Measurements from ENCODE around the gene CLINT1. TPM values are rescaled to one million over a fixed set of nuclear protein-coding genes. Genes with fewer than 3 reads are reported as not detected.

CLINT1 gene
- polyA plus RNA-seq, 2 of the 4 experiments (the other 2 are of a cell fraction), result 89.7 to 185 TPM

GRCh38 chr5:157808043-157808442 lies 50.9 kb downstream of the CLINT1 start:
- no peak overlapping the region for H3K4me3 ChIP-seq
- DNase-seq (ENCODE audit: low read depth in 1 of 2, low spot score in 1 of 2), result no peak
- 48% methylated on average over 2 of the region's 2 CpGs for WGBS (ENCODE audit: missing lambda C conversion rate)
- no peak overlapping the region for H3K4me2 ChIP-seq
- CTCF ChIA-PET, result interaction anchor here (0.9 to 2.1 kb wide), 4 partner anchors 12 to 188 kb away, joined by 3 to 9 read pairs (median 5); no protein-coding TSS in a partner anchor
- no peaks in the 10 kb centered on the region for H3K4me1 ChIP-seq
- no peak for TF ChIP-seq PHF8 (IDR thresholded peaks at IDR 0.05; ENCODE audit: borderline replicate concordance, low read depth)
- no peak for TF ChIP-seq CBX2 (IDR thresholded peaks at IDR 0.05; ENCODE audit: borderline replicate concordance, low read depth)
- TF ChIP-seq, protein P1, sequence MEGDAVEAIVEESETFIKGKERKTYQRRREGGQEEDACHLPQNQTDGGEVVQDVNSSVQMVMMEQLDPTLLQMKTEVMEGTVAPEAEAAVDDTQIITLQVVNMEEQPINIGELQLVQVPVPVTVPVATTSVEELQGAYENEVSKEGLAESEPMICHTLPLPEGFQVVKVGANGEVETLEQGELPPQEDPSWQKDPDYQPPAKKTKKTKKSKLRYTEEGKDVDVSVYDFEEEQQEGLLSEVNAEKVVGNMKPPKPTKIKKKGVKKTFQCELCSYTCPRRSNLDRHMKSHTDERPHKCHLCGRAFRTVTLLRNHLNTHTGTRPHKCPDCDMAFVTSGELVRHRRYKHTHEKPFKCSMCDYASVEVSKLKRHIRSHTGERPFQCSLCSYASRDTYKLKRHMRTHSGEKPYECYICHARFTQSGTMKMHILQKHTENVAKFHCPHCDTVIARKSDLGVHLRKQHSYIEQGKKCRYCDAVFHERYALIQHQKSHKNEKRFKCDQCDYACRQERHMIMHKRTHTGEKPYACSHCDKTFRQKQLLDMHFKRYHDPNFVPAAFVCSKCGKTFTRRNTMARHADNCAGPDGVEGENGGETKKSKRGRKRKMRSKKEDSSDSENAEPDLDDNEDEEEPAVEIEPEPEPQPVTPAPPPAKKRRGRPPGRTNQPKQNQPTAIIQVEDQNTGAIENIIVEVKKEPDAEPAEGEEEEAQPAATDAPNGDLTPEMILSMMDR (IDR thresholded peaks at IDR 0.05), result no peak
- no peak for TF ChIP-seq USF2 (IDR thresholded peaks at IDR 0.05)
- no peak for TF ChIP-seq RFX5 (IDR thresholded peaks at IDR 0.05)
- TF ChIP-seq POLR2AphosphoS2 (conservative IDR thresholded peaks at IDR 0.05; ENCODE audit: low read length), result no peak
- no peak for TF ChIP-seq MYC (IDR thresholded peaks at IDR 0.05; ENCODE audit: borderline replicate concordance, low read length)
- TF ChIP-seq REST (IDR thresholded peaks at IDR 0.05), result no peak
- TF ChIP-seq, protein P2, sequence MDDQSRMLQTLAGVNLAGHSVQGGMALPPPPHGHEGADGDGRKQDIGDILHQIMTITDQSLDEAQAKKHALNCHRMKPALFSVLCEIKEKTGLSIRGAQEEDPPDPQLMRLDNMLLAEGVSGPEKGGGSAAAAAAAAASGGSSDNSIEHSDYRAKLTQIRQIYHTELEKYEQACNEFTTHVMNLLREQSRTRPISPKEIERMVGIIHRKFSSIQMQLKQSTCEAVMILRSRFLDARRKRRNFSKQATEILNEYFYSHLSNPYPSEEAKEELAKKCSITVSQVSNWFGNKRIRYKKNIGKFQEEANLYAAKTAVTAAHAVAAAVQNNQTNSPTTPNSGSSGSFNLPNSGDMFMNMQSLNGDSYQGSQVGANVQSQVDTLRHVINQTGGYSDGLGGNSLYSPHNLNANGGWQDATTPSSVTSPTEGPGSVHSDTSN (IDR thresholded peaks at IDR 0.05), result no peak
- no peak for TF ChIP-seq EP300 (IDR thresholded peaks at IDR 0.05)
- H3K9me3 ChIP-seq, result no peaks in the 10 kb centered on the region
- no peak for ATAC-seq
- POLR2A ChIA-PET, result no interaction called here
- FAIRE-seq, result no peak
- no peak overlapping the region for H3K27ac ChIP-seq

DNA sequence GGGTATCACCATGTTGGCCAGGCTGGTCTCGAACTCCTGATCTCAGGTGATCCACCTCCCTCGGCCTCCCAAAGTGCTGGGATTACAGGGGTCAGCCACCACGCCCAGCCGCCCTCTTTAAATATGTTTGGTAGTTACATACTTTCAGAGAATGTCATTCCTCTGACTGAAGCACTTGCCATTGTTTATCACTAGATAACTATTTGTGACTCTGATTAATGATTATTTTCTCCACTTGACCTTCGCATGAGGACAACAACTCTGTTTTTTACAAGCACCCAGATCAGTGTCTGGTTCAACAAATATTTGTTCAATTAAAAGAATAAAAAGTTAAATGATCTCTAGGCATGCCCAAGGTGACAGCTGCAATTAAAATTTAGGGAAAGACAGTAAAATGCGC lies 56.2 kb downstream of the CLINT1 start:
- WGBS (ENCODE audit: missing lambda C conversion rate), result 90% methylated on average over 6 of the region's 6 CpGs
- Histone ChIP-seq H3K4me1 (0 out of 3 replicates have a peak, but pooled peaks cover 4% of the 10 kb centered on the region), H3K4me2 (no peak overlapping the region), H3K27ac (no peak overlapping the region), H3K4me3 (no peak overlapping the region), H3K9me3 (no peaks in the 10 kb centered on the region)
- DNase-seq (ENCODE audit: low read depth in 1 of 2, low spot score in 1 of 2) (peak in 1 of 2 experiments; percentile 18), ATAC-seq (no peak), FAIRE-seq (no peak)
- TF ChIP-seq HOXB5 (CRISPR knock-in tag; IDR thresholded peaks at IDR 0.05), result no peak
- TF ChIP-seq FOSL2 (IDR thresholded peaks at IDR 0.05), result no peak
- TF ChIP-seq FOSL2 (CRISPR knock-in tag; IDR thresholded peaks at IDR 0.05), result 0 out of 2 replicates have a peak, but pooled peaks have one; percentile 13
- POLR2A ChIA-PET, result no interaction called here
- CTCF ChIA-PET, result interaction anchor here (0.6 kb wide), 1 partner anchor 129 kb away, joined by 5 read pairs; no protein-coding TSS in a partner anchor

DNA sequence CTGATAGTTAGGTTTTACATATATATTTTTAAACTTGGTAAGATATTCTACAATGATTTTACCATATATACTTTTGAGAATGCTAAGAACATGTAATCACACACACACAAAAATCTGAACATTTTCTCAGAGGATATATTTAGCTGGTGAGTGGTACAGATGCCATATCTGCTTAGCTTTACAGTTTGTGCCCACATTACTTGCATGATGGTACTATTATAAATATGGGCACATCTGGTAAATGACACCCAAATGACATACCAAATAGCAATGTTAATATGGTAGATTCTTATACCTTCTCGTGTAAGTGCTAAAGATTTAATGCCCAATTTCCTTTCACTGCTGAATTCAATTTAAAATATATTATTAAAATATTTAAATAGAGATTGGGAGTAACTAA lies 58.8 kb downstream of the CLINT1 start:
- WGBS (ENCODE audit: missing lambda C conversion rate), result 86% methylated on average over 1 of the region's 1 CpG
- Histone ChIP-seq H3K4me3 (no peak overlapping the region), H3K4me2 (no peak overlapping the region), H3K27ac (no peak overlapping the region), H3K4me1 (0 out of 3 replicates have a peak, but pooled peaks cover 4% of the 10 kb centered on the region), H3K9me3 (no peaks in the 10 kb centered on the region)
- DNase-seq (ENCODE audit: low read depth in 1 of 2, low spot score in 1 of 2) (no peak), ATAC-seq (no peak), FAIRE-seq (peak; percentile 18)
- ChIA-PET POLR2A (no interaction called here), CTCF (no interaction called here)
- TF ChIP-seq ZSCAN20 (CRISPR knock-in tag; IDR thresholded peaks at IDR 0.05), result no peak
- no peak for TF ChIP-seq RARB (CRISPR knock-in tag; IDR thresholded peaks at IDR 0.05)
- TF ChIP-seq, protein P3, sequence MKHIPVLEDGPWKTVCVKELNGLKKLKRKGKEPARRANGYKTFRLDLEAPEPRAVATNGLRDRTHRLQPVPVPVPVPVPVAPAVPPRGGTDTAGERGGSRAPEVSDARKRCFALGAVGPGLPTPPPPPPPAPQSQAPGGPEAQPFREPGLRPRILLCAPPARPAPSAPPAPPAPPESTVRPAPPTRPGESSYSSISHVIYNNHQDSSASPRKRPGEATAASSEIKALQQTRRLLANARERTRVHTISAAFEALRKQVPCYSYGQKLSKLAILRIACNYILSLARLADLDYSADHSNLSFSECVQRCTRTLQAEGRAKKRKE (CRISPR knock-in tag; IDR thresholded peaks at IDR 0.05; ENCODE audit: low read depth), result no peak
- no peak for TF ChIP-seq E2F6 (IDR thresholded peaks at IDR 0.05; ENCODE audit: borderline replicate concordance, low read depth)
- no peak for TF ChIP-seq TP53 (CRISPR knock-in tag; IDR thresholded peaks at IDR 0.05)
- no peak for TF ChIP-seq ZFP36 (IDR thresholded peaks at IDR 0.05; ENCODE audit: borderline replicate concordance, partially characterized antibody)
- no peak for TF ChIP-seq FOXS1 (CRISPR knock-in tag; IDR thresholded peaks at IDR 0.05)
